ELR (cell line): ENCODE data around the gene OBSL1.

Experiments
- DNase-seq: peaks from one replicate; pipeline ENCODE4 v3.0.0-alpha.2; 2015; ENCODE audit warnings: low read depth

OBSL1 gene

DNA sequence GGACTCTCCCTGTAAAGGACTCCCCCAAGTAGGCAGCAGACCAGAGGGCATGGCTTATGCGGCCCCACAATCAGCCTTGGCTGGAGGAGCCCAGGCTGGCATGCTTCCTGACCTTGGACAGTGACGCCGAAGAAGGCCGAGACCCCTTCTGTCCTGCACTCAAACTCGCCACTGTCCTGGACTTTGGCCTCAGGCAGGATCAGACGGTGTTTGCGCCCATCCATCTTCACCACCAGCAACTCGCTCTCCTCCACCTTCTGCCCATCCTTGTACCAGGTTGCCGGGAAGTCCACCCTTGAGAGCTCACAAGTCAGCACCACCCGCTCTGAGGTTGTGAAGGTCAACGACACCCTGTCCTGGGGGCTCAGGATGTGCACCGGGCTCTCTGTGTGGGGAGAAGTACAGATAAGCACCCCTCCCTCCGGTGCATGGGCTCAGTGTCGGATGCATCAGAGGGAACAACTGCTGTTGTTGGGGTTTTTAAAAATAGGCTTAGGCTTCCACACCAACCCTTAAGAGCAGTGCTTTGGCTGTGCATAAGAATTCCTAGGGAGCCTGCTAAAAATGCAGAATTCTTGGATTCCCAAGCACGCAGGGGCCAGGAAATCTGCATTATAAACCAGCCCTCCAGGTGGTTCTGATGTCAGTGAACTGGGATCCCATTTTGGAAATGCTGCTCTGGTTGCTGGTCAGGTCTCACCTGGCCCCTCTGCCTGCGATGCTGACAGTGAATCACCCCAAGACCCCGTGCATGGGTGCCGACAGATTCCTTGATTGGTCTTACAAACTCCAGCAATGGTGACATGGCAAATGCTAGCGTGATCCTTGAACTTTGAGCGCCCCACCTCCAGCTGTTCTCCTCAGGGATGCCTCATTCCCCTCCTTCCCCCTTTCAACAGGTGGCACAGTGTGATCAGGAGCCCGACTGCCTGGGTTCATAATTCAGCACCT lies 5.9 kb downstream of the OBSL1 start:
- no peak for DNase-seq

DNA sequence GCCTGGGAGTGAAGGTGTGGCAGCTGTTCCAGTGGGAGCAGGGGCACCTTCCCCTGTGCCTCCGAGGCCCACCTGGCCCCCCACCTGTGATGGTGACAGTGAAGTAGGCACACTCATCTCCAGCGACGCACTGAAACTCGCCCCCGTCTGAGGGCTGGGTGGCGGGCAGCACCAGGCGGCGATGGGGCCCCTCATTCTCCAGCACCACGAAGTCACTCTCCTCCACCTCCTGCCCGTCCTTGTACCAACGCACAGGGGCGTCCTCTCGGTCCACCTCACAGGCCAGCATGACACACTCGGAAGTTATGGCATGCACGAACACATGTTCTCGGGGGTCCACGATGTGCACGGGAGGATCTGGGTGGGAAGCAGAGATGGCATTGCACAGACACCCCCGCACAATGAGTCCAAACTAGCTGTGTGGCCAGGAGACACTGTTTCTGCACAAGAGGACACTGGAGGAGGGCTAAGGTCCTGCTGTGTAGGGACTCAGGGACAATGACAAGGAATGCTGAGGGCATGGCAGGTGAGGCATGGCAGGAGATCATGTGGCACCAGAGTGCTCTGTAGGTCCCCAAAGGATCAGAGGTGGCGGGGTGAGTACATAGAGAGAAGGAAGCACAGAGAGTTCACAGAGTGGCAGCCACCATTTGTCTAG lies 7.9 kb downstream of the OBSL1 start:
- no peak for DNase-seq

DNA sequence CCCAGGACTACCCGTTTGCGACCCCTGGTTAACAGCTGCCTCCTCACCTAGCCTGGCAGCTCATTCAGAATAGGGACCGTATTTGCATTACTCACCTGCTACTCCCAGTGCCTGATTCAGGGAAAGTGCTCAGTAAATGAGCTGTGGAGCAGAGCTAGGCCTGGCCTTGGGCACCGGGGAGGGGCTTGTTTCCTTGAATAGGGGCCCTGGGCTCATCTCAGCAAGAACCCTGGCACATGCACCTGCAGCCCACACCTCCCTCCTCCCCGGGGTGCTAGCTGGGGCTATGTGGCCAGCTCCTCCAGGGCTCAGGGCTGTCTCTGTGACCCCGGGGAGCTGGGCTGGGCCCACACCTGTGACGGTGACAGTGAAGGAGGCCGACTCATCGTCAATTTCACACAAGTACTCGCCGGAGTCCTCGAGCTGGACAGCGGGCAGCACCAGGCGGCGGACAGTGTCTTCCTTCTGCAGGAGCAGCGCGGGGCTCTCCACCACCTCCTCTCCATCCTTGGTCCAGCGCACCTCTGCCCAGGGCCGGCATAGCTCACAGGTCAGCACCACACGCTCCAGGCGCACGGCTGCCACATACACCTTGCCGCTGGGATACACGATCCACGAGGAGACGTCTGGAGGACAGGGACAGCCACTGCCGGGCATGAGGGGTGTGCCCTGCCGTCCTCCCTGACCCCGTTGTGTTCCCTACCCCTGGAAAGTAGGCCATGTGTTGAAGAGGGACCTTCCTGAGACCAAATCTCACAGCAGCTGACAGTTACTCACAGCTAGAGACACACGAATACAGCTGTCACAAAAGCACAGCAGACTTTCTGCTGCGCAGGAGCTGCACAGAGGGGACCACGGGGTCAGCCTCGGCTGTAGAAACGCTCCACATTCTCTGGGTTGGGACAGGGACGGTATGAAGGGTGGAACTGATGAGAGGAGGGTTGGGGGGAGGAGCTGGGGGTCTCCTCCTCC lies 9.0 kb downstream of the OBSL1 start:
- no peak for DNase-seq

DNA sequence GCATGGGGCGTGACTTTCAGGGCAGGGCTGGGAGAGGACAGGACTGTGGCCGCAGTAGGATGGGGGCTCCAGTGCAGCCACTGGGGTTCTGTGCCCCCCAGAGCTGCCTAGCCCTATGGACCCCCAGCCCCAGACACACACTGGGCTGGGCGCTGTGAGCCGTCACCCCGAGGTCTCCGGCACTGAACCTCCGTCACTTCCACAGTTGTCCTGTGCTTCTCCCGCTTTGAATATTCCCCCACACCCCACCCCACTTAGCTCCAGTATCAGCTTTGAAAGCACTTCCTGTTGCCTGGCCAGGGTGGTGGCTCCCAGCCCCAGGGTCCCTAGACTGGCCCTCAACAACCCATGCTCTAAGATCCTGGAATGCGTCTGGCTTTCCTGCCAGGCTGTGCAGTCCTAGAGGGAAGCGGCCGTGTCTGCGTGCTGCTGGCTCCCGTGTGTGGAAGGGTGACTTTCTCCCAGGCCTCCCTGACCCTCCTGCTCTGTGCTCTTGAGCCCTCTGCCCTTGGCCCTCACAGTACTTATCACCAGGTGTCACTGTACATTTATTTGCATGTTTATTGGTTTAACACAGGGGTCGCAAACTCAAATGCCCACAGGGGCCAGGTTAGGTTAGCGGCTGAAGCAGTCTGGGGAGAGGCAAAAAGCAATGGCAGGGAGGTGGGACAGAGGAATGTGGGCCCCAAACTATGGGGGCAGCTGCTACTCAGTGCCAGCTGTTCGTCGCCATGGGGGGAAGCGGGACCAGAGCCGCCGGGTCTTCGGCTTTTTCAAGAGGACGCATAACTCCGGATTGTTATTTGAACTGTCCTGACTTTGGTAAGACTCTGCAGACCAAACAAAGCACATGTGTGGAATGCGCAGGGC lies 9.9 kb downstream of the OBSL1 start:
- DNase-seq = no peak

DNA sequence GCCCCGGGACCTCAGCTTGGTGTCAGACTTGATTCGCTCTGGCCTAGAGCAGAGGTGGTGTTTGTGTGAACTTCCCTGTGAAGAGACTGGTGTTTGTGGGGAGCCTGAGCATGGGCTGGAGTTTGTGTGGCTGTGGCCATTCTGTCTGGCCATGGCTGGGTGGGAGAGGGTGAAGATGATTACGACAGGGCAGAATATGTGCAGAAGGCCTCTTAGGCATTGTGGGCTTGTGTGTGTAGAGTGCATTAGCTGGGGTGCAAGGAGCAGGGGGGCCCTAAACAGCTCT lies 10.5 kb downstream of the OBSL1 start:
- DNase-seq = no peak

DNA sequence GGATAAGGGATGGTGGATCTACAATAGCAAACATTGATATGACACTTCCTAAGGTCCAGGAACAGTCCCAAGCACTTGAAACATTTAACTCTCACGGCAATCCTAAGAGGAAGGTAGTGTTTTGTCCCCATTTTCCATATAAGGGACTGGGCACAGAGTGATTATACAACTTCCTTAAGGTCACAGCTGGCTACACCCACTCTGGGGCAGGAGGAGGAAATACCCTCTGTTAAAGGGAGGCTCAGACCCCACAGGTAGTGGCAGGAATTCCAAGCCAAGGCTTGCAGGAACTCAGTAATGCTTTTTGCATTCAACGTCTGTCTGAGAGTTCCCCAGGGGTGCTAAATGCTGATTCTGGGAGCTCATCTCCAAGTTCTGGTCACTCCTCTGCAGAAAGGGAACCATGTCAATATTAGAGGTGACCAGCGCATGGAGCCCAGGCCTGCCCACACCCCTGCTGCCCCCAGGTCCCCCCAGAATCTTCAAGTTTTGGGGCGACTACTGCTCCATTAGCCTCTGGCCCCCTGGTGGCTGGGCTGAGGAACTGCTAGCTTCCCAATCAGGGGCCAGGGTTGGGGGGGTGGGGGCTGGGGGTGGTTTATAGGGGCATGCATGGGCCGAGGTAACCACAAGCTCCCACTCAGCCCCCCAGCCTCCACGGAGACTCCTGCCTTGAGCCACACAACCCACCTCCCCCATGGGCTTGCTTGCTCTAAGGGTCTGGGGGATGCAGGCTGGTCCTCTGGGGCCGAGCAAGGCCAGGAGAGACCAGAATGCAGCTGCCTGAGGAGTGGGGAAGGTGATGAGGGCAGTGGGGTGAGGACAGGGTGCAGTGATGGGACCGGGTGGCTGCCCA lies 11.1 kb downstream of the OBSL1 start:
- peak; percentile 31 for DNase-seq

DNA sequence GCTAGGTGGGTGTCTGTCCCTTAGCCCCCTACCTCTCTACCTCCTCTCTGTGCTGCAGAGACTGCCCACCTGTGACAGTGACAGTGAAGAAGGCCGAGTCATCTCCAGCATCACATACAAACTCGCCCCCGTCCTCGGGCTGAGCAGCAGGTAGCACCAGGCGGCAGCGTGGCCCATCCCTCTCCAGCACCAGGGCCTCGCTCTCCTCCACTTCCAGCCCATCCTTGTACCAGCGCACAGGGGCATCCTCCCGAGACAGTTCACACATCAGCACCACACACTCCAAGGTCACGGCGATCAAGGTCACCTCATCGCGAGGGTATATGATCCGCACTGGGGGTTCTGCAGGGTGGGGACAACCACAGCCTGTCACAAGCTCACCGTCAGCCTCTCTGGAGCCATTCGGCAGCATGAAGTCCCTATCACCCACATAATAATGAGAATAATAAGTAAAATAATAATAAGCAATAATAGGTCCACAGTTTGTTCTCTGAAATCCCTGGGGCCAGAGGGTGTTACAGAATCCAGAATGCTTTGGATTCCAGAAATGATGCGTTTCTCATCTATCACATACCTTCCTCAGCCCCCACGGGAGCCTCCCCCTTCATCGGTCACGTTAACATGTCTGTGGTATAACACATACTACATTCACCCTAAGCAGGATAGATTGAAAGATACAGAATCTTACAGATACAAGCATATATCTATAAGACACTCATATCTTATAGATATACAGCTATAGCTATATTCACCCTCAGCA lies 12.0 kb downstream of the OBSL1 start:
- DNase-seq = no peak

DNA sequence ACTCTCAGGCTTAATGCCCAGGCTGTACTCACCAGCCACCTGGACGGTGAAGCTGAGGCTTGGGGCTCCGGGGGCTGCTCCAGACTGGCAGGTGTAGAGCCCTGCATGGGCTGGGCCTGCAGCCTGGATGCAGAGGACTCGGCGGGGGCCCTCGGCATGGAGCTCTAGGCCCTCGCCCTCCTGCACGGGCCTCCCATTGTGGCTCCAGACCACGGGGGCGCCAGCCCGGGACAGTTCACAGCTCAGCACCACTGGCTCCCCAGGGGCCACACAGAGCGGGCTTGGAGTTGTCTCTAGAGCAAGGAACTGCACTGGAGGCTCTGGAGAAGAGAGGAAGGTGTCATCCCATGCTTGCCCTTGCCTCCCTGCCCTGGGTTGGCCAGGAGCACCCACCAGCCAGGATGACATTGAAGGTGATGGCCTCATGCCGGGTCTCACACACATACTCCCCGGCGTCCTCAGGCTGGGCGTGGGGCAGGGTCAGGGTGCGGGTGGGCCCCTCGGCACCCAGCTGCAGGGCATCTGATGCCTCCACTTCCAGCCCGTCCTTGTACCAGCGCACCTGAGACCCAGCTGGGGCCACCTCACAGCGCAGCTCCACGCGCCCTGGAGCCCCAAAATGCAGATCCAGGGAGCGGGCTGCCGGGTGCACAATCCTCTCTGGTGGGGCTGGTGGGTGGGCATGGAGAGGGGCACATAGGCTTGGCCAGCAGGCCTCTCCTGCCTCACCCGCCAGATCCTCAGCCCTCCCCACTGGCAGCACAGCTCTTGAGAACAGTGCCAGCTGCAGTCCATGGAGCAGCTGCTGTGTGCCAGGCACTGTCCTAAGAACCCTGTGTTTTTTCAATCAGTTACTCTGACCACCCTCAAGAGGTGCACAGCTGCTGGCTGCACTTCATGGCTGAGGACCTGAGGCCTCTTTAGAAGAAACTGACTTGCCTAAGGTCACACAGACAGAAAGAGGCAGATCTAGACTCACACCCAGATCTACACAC lies 13.3 kb downstream of the OBSL1 start:
- no peak for DNase-seq

DNA sequence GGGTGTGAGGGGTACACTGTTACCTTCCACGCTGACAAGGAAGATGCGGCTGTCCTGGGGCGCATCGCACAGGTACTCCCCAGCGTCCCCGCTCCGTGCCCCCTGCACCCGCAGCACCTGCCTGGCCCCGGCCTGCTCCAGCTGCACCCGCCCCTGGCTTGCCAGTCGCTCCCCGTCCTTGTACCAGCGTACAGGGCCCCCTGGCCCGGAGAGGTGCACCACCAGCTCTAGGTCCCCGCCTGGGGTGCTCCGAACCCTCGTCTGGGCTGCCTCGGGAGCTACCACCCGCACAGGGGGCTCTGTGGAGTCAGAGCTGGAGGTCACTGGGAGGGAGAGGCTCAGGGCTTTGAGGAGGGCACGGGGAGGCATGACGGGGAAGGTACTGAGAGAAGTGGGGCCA lies 14.0 kb downstream of the OBSL1 start:
- DNase-seq = no peak

DNA sequence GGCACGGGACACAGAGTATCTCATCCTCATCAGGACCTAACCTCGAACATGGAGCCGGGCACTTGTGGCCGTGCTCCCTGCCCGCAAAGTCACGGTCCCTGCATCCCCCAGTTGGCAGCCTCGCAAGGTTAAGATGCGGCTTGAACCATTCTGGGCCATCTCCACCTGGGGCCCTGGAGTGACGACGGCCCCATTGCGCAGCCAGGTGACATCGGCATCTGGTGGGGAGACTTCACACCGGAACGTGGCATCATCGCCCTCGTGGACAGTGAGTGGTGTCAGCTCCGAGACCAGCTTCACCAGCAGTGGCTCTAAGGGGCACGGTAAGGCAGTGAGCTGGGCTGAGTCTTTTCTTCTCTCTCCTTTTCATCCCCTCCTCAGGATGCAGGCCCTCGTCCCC lies 14.9 kb downstream of the OBSL1 start:
- no peak for DNase-seq

DNA sequence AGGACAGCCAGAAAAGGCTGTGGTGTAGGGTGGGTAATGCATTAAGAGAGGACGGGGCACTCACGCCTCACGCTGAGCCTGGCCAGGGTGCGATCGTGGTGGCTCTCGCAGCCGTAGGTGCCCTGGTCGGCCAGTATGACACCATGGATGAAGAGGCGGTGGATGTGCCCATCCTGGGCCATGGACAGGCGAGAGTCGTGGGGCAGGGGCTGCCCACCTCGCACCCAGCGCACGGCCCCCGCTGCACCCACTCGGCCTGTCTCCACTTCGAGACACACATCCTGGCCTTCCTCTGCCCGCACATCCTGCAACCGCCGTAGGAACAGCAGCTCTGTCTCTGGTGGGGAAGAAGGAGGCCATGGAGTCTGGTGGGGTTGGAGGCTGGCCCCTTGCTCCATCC lies 15.4 kb downstream of the OBSL1 start:
- DNase-seq = no peak

DNA sequence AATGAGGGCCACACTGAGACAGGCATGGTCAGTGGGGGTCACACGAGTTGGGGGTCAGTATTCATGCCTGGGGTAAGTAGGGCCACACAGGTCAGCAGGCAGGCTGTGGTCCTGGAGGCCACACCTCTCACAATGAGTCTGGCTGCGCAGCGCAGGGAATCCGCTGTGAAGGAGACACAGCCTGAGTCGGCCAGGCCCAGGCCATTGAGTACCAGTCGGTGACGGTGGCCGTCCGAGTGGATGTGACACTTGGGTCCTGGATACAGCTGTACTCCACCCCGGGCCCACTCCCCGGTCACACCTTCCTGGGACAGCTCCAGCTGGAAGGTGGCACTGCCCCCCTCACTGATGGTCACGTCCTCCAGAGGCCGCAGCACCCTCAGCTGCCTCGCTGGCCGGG lies 17.0 kb downstream of the OBSL1 start:
- DNase-seq = no peak

DNA sequence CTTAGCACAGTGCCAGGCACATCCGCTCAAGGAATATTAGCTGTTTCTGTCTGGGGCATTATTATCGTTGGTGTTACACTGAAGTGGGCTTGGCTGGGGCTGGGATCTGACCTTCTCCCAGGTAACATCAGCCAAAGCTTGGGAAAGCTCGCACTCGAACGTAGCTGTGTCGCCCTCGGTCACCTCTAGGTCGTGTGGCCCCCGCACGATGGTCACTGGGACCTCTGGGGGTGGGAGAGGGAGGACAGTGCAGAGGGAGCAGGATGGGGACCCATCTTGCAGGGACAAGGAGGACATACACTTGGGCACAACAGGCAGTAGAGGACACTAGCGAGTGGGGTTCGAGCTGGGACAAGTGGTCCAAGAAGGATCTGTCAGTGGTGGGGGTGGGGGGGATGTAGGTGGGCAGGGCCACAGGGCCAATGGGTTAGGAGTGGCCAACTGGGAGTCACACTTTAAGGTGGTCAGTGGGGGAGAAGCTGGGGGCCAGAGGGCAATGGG lies 17.8 kb downstream of the OBSL1 start:
- no peak for DNase-seq

DNA sequence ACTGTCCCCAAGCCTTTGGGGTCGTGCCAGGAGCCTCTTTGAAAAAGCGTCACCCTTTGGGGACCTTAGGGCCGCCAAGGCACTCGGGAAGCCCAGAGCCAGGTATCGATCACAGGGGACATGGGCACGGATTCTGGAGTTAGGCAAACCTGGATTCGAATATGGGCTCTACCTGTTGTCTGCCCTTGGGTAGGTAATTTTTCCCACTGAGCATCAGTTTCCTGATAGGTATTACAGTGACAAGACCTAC lies 18.2 kb downstream of the OBSL1 start:
- DNase-seq = no peak

DNA sequence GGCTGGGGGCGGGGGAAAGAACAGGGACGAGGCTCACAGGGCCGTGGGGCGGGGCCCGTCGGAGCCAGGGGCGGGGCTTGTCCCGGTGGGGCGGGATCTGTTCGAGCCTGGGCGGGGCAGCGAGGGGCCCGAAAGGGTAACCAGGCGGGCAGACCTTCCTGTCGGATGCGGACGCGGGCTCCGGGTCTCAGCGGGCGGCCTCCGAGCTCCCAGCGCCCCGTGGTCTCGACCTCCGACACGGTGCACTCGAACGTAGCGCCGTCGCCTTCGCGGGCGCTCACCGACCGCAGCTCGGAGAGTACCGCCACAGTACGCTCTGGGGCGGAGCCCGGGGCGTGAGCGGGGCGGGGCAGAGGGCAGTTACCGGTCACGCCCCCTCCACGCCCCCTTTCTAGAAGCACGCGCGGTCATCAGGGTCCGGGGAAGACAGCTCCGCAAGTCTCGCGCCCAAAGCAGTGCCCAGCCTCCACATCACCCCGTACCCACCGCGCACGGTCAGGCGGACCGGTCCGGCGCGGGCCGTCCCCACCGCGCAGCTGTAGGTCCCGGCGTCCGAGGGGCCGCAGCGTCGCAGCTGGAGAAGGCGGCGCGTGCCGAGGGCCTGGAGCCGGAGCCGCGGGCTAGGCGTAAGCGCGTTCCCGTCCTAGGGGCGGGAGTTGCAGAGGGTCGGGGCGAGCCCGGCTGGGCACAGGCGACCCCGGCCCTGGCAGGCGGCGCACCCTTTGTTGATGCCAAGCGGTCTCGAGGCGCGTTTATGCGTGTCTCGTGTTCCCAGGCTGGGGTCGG lies 18.8 kb downstream of the OBSL1 start:
- peak; percentile 87 for DNase-seq

DNA sequence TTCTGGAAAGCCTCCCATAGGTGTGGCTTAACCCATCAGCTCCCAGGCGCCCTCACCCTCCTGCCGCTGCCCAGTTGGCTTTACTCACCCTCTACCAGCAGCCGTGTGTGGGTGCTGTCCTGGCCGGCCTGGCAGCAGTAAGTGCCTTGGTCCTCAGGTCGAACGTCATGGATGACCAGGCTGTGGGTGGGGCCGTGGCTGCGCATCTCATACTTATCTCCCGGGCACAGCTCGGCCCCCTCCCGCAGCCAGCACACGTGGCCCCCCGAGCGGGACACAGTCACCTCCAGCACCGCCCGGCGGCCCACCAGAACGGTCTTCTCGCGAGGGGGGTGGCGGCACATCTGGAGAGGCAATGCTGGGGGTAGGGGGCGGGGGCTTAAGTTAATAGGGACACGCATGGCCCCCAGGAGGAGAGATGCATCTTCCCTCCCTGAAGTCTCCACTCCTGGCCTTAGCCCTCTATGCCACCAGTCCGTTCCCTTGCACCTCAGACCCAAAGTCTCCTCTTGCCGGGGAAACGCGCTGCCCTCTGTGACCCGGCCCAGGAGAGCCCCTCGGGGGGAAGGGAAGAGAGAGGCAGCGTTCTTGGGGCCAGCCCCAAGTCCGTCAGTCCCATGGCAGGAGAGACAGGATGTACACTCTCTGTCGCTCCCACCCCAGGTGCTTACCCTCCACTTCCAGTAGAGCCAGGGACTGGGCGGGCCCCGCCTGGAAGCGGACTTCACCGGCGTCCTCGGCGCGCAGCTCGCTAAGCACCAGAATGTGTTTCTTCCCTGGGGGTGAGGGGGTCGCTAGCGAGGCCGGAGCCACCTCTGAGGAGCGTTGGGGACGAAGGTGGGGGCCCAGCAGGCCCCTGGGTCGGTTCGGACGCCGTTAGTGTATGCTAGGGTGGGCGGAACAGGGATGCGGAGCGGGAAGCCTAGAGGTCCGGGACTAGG lies 19.6 kb downstream of the OBSL1 start:
- DNase-seq = peak; percentile 69

DNA sequence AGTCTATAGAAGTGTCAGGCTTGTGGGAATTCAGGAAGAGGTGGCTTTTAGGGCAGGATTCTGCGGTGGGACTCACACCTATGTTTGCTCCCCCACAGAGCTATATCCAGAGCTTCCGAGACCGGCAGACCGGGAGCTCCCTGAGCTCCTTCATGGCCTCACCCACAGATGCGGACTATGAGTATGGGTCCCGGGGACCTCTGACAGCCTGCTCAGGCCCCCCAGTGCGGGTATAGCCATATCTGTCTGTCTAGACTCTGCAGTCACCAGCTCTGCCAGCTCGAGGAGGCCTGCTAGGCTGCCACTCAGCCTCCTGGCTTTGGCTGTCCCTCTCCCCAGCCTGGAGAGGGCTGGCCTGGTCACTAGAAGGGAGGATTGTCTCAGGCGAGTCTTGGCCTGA lies 21.7 kb downstream of the OBSL1 start:
- DNase-seq = no peak
